CD4-positive, alpha-beta T cell treated with Interferon alpha-2 for 1 hour (primary cell): Measurements from ENCODE around the gene SGCE.
"Not testable (repeated sequence)": the region's sequence is repeated elsewhere in the genome, so short reads cannot be mapped to it uniquely, and the experiment has no call there.

Experiments
- DNase-seq, 2 donors: peaks; one replicate each; pipeline ENCODE4 v3.0.0-alpha.2; 2020 to 2022

SGCE gene

DNA sequence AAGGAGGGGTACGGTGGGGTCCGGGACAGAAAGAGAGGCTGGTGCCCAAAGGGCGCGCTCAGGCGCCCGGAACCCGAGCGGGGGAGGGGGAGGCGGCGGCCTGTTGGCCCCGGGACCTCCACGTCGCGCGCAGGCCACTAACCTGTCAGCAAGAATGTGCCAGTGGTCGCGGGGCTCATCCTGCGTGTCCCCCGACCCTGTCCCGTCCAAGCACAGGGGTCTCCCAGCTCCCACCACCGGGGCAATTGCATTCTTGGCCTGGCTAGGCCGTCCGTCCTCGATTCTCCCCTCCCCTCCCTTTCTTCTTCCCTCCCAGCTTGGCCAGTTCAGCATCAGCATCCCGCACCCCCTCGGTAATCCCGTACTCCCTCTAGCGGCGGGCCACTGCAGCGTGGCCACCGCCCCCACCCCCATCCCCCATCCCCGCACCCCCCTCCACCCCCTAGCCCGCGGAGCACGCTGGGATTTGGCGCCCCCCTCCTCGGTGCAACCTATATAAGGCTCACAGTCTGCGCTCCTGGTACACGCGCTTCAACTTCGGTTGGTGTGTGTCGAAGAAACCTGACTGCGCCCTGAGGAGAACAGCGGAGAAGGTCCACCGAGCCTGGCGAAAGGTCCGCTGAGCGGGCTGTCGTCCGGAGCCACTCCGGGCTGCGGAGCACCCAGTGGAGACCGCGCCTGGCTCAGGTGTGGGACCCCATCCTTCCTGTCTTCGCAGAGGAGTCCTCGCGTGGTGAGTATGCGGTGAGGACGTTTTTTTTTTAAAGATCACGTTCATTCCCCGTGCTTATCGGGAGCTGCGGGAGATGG, at the start of gene SGCE:
TSS of gene SGCE (minus strand) at position 286 of the 810 bp plus-strand sequence. CDS start at position 251, 35 bp downstream.
- DNase-seq = peak; percentile 51 to 63

DNA sequence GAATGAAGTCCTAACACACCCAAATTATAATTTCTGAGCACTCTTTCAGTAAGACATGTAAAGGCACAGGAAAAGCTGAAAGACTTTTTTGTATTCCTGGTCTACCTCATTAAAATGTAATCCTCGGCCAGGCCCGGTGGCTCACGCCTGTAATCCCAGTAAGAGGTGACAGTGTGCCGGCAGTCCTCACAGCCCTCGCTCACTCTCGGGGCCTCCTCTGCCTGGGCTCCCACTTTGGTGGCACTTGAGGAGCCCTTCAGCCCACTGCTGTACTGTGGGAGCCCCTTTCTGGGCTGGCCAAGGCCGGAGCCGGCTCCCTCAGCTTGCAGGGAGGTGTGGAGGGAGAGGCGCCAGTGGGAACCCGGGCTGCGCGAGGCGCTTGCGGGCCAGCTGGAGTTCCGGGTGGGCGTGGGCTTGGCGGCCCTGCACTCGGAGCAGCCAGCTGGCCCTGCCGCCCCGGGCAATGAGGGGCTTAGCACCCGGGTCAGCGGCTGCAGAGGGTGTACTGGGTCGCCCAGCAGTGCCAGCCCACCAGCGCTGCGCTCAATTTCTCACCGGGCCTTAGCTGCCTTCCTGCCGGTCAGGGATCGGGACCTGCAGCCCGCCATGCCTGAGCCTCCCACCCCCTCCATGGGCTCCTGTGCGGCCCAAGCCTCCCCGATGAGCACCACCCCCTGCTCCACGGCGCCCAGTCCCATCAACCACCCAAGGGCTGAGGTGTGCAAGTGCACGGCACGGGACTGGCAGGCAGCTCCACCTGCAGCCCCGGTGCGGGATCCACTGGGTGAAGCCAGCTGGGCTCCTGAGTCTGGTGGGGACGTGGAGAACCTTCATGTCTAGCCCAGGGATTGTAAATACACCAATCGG, 49.5 kb upstream of the SGCE start:
- not testable (repeated sequence) for DNase-seq

DNA sequence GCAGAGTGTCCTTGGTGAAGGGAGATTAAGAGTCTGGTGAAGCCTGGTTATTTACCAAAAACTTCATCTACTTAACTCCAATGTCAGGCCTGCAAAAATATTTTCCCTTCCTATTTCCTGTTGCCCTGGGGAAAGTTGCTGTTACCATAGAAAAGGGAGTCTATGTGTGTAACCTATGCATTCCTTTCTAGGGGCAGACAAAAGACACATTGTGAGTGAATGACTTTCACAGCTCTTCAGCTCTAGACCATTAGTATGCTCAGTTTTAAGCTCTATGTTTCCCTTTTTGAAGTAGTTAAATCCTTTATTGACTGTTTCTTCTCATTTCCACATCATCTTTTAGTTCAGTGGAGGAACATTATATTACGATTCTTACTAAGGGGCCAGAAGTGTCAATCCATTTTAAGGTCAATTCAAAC, 45.6 kb upstream of the SGCE start:
- no peak for DNase-seq

DNA sequence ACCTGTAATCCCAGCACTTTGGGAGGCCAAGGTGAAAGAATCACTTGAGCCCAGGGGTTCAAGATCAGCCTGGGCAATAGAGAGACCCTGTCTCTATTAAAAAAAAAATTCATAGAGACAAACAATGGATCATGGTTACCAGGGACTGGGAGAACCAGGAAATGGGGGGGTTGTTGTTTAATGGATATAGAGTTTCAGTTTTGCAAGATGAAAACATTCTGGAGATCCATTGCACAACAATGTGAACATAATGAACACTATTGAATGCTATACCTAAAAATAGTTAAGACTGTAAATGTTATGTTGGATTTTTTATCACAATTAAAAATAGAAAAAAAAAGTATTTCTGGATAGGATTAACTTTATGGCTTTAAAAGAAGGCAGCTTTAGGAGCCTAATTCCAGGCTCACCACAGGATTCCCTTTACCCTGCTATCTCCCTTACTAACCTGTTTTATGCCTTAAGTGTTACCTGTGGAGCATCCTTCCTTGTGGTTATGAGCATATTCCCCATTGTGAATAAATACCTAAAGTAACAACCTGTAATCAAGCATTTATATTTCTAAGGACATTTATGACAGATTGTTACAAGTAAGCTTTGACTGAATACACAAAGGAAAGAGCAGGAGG, 45.1 kb upstream of the SGCE start:
- no peak for DNase-seq

DNA sequence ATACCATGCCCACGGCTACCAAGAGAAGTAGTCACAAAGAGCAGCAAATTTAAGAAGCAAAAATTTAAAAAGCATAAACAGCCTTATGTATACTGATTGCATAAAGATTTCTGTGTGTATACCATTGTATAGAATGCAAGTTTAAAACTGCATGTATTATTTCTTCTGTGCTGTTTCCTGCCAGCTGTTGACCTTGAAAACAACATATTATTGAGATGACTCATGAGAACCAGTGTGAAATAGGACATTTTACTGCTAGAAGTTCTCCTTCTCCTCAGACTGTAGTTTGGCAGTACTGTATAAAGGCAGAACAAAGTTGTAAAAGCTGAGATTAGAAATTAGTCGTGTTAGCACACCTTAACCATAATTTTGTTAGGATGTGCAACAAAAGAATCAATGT, 42.3 kb upstream of the SGCE start:
- DNase-seq = no peak

GRCh38 chr7:94697035-94697974, 41.4 kb upstream of the SGCE start:
- no peak for DNase-seq

GRCh38 chr7:94687810-94688209, 31.9 kb upstream of the SGCE start:
- DNase-seq = no peak

DNA sequence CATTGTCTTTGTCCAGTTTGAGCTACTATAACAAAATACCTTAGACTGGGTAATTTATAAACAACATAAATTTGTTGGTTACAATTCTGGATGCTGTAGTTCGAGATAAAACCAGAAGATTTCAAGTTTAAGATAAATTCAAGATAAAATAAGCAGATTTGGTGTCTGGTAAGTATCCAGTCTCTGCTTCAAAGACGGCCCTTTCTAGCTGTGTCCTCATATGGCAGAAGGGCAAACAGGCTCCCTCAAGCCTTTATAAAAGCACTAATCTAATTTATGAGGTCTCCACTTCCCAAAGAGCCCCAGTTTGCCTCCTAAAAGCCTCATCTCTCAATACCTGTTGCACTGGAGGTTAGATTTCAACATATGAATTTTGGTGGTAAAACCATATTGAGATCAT, 31.1 kb upstream of the SGCE start:
- DNase-seq = no peak

DNA sequence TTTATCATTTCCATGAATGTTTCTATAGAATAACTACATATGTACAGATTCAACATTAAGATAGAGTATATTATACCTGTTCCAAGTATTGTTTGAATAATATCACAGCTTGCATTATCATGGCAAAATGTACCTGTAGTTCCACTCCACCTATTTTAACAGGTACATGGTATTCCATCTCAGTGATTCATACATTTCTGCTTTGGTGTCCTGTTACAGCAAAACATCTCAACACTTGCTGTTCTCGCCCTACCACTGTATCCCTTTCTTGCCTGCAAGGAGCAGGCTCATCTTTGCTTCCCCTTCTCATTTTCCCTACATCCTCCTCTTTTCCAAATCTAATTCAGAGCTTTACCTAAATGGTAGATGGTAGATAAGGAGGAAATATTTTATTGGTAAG, 27.1 kb upstream of the SGCE start:
- no peak for DNase-seq

- no peak for DNase-seq
These were observed 23.4 kb upstream of the SGCE start for GRCh38 chr7:94679358-94679757.

DNA sequence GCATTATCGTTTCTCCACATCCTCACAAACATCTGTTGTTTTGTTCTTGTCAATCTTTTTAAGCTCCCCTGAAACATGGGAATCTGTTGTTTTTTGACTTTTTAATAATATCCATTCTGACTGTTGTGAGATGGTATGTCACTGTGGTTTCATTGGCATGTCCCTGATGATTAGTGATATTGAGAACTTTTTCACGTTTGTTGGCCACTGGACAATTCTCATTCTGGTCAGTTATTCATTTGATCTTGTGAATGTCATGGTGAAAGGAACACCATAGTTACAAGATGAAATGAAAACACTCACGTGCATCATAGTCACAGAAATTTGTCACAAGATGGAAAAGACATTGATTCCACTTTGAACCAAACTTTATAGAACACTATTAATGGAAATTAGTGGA, 20.5 kb upstream of the SGCE start:
- no peak for DNase-seq

GRCh38 chr7:94675356-94675755, 19.4 kb upstream of the SGCE start:
- DNase-seq = no peak

DNA sequence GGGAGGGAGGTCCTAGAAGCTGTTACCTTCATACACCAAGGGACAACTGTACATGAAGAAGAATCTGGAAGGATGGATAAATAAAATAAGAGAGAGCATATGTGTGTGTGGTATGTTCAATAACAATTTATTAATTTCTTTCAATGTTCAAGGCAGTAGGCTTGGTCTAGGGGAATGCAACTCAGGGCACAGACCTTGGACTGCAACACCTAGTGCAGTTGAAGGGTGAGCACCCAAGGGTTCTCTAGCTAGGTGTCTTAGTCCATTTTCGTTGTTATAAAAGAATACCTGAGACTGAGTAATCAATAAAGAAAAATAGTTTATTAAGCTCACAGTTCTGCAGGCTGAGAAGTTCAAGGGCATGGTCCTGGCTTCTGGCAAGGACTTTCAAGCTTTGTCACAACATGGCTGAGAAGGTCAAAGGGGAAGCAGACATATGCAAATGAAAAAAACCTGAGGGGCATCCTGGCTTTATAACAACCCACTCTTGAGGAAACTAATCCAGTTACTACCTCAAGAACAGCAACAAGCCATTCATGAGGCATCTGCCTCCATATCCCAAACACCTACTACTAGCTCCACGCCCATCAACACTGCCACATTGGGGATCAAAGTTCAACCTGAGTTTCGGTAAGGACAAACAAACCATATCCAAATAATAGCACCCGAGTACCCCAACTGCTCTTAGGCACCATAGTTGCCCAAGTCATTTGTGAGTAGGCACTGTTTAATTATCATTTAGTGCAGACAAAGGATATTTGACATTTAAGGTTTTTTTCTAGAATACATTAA, 15.7 kb upstream of the SGCE start:
- no peak for DNase-seq

DNA sequence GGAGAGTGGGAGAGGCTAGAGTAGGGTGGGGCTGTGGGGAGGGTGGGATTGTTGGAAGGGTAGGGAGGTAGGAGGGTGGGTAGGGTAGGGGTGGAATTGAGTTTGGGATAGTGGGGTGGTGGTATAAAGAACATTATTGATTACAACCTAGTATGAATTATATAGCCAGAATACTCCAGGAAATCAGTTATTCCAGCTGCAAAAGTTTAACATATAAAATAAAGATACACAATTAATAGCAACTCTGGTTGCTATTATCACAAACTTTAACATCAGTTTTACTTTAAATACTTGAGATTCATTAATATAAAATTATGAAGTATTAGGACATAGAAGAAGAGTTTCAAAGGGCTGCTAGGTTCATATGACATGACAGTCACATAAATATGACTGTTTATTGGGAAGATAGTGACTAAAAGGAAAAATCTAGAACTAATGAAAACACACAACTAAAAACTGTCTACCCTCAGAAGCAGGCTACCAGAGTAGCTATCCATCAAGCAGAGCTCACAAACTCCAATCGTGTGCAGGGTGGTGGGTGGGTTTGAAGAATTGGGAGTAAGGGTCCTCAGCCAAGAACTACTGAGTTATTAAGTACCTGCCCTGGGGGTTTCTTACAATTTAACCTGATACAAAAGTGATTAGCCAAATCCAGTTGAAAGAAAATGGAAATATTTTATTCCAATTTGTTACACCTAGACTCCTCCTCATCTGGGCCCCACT, 14.0 kb upstream of the SGCE start:
- no peak for DNase-seq

DNA sequence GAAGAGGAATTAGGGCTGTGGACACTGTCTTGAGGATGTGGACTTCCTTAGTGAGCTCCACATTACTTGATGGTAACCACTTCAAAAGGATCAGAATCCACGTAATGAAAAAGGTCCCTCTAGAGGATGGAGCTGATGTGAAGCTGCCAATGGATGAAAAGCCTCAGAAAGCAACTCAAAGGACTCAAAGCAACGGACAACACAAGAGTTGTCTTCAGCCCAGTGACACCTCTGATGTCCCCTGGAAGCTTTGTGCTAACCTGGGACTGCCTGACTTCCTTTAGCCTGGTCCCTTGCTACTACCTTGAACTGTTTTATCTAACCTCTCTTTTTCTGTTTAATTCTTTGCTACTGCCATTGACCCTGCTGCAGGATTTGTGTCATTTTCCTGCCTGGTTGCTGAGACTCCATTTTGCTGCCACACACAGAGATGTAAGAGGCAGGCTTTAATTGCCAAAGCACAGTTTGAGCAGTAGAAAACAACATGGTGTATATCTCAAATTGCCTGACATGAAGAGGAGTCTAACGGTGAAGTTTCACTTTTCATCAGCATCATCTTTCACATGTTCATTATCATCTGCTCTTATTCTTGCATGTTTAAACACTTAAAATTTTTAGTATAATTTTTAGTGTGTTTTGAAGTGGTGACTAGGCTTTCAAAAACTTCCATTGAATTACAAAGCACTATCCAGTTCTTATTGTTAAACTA, 11.1 kb upstream of the SGCE start:
- DNase-seq = no peak

GRCh38 chr7:94665426-94665825, 9.5 kb upstream of the SGCE start:
- DNase-seq = no peak

DNA sequence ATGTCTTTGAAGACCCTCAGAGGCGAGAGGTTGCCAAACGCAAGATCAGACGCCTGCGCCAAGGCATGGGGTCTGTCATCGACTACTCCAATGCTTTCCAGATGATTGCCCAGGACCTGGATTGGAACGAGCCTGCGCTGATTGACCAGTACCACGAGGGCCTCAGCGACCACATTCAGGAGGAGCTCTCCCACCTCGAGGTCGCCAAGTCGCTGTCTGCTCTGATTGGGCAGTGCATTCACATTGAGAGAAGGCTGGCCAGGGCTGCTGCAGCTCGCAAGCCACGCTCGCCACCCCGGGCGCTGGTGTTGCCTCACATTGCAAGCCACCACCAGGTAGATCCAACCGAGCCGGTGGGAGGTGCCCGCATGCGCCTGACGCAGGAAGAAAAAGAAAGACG, 8.1 kb upstream of the SGCE start:
- DNase-seq = no peak

DNA sequence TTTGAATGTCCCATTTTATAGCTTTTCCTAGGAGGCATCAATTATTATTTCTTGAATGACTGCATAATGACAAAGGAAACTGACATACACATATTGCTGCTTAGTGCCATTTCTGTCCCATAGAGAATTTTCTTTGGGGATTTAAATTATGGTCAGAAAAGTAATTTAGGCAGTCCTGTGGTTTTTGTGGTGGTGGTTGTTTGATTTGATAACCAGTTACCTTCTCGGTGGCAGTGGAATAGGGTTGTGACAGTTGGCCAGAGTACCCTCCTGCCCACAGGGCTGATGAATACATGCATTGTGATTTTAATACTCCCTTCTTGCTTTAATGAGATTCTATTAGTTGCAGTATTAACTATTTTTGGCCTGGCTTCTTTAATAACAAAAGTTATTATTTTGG, 6.6 kb upstream of the SGCE start:
- no peak for DNase-seq

- no peak for DNase-seq
These were observed 4.1 kb upstream of the SGCE start for GRCh38 chr7:94660006-94660405.

DNA sequence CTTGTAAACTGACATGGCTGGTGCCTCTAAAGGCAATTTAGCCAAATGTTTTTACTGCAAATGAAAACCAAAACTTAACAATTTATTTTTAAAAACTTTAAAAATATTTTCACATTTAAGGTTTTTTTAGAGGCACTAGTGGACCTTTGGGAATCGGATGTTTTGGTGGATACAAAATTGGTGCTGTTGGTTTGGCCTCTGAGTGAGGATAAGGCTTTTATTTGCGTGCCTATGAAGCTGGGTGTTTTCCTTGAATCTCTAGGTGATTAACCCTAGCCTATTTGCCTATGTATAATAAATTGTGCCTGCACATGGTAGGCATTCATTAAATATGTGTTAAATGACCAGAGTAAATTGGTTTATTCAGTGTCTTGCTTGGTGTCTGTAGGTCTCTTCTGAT, 2.9 kb upstream of the SGCE start:
- DNase-seq = no peak
